HFFc6 (cell line): ENCODE measurements around the gene HSD17B1. TPM values are rescaled to one million over a fixed set of nuclear protein-coding genes. Genes with fewer than 3 reads are reported as not detected.
"Not testable (repeated sequence)": the region's sequence is repeated elsewhere in the genome, so short reads cannot be mapped to it uniquely, and the experiment has no call there.

Experiments used
- DNase-seq: peaks from one replicate; pipeline ENCODE4 v3.0.0-alpha.2; 2018
- H3K27ac Mint-ChIP-seq: 2 replicates; pipeline ENCODE4 v1.8.0; 2020; ENCODE audit warnings: mild to moderate bottlenecking, mixed read lengths
- H3K27me3 Mint-ChIP-seq: 2 replicates; pipeline ENCODE4 v1.8.0; 2021; ENCODE audit warnings: mild to moderate bottlenecking, moderate library complexity, mixed read lengths; ENCODE audit not compliant: insufficient read depth
- H3K36me3 Mint-ChIP-seq: 2 replicates; pipeline ENCODE4 v1.8.0; 2021; ENCODE audit warnings: low read depth, mixed read lengths
- H3K4me1 Mint-ChIP-seq: 2 replicates; pipeline ENCODE4 v1.8.0; 2020; ENCODE audit warnings: low read depth, mixed read lengths
- H3K4me3 Mint-ChIP-seq: 2 replicates; pipeline ENCODE4 v1.8.0; 2020; ENCODE audit warnings: mild to moderate bottlenecking, moderate library complexity, mixed read lengths
- H3K9me3 Mint-ChIP-seq: 2 replicates; pipeline ENCODE4 v1.8.0; 2020; ENCODE audit warnings: mild to moderate bottlenecking, mixed read lengths
- CTCF ChIP-seq: fragments of 200-600 bp; sonication (generic); IDR thresholded peaks from 2 replicates; pipeline ENCODE4 v1.5.0; 2021; ENCODE audit warnings: antibody characterized with exemption, mild to moderate bottlenecking
- total RNA-seq, 6 experiments: library from RNA; stranded (reverse); fragmentation: NEBNext Ultra II Directional; extraction: Animal tissue kit (Norgen Biotek cat#: 25700); gene quantifications; 2 replicates in 1 of 6; 3 replicates in 5 of 6; pipeline ENCODE4 v1.2.3, GENCODE V29; 2021

The HSD17B1 gene
- total RNA-seq, 6 experiments from 2014 or later, result 0.66 to 1.5 (median 1.1) TPM

GRCh38 chr17:42544874-42545283, 7.8 kb upstream of the HSD17B1 start:
- Mint-ChIP-seq H3K4me3 (no peak overlapping the region), H3K36me3 (peaks cover 14% of the 10 kb centered on the region), H3K27ac (no peak overlapping the region), H3K27me3 (peaks cover 3% of the 10 kb centered on the region), H3K9me3 (no peaks in the 10 kb centered on the region), H3K4me1 (peaks cover 9% of the 10 kb centered on the region; the same call in 1 of the 2 replicates)
- TF ChIP-seq CTCF, result no peak
- no peak for DNase-seq

GRCh38 chr17:42545755-42546505, 6.8 kb upstream of the HSD17B1 start:
- peak overlapping the region; percentile 56 for H3K27ac Mint-ChIP-seq
- not testable (repeated sequence) for DNase-seq, H3K9me3 Mint-ChIP-seq, H3K4me1 Mint-ChIP-seq, H3K27me3 Mint-ChIP-seq, H3K4me3 Mint-ChIP-seq, H3K36me3 Mint-ChIP-seq

- Mint-ChIP-seq H3K4me1 (peaks cover 9% of the 10 kb centered on the region; the same call in 1 of the 2 replicates), H3K9me3 (no peaks in the 10 kb centered on the region), H3K4me3 (no peak overlapping the region), H3K27me3 (peaks cover 3% of the 10 kb centered on the region), H3K27ac (no peak overlapping the region), H3K36me3 (0 out of 2 replicates have a peak, but pooled peaks cover 4% of the 10 kb centered on the region)
- no peak for TF ChIP-seq CTCF
- DNase-seq, result no peak
These were observed 5.7 kb upstream of the HSD17B1 start for GRCh38 chr17:42547001-42547461.

- Mint-ChIP-seq H3K27me3 (peaks cover 3% of the 10 kb centered on the region), H3K4me3 (no peak overlapping the region), H3K9me3 (no peaks in the 10 kb centered on the region), H3K4me1 (peaks cover 9% of the 10 kb centered on the region; the same call in 1 of the 2 replicates), H3K36me3 (0 out of 2 replicates have a peak, but pooled peaks cover 4% of the 10 kb centered on the region), H3K27ac (no peak overlapping the region)
- no peak for TF ChIP-seq CTCF
- DNase-seq, result no peak
These were observed 5.0 kb upstream of the HSD17B1 start for GRCh38 chr17:42547698-42548069.

- Mint-ChIP-seq H3K4me1 (peaks cover 9% of the 10 kb centered on the region; the same call in 1 of the 2 replicates), H3K4me3 (peak overlapping the region; percentile 28; the same call in 1 of the 2 replicates), H3K27me3 (peaks cover 5% of the 10 kb centered on the region), H3K9me3 (no peaks in the 10 kb centered on the region), H3K36me3 (0 out of 2 replicates have a peak, but pooled peaks cover 4% of the 10 kb centered on the region), H3K27ac (no peak overlapping the region)
- DNase-seq, result no peak
- TF ChIP-seq CTCF, result peak; percentile 67
These were observed 4.5 kb upstream of the HSD17B1 start for GRCh38 chr17:42548070-42548837.
